ENCODE measurements around the gene BSX. TPM values are rescaled to one million over a fixed set of nuclear protein-coding genes. Genes with fewer than 3 reads are reported as not detected.

BSX gene
- total and polyA plus RNA-seq, 2 experiments from 2014 or later = not detected

DNA sequence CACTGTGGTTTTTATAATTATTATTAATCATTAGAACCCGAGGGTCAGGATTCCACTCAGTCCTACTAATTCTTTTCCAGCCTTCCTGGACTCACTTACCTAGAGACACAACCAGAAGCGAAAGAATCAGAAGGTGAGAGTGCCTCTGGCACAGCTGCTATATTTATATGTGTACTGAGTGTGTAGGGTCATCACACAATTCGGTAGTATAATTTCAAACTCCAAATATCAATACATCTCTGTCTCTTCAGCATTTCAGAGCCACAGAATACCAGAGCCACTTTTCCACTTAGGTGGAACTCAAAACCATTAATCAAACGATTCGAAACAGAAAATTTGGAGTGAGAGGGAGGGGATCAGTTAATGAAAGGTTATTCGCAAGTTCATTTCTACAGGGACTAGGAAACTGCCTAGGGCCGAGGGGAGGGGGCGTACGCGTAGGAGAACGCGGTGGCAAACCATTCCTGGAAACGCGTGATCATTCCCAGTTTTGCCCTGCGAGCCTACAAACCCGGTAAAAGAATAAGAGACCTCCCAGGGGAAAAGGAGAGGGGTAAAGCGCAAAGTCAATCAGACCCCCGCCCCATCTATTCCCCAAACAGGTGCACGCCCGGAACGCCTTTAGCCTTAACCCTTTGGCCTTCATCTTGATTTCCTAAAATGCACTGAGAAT, 5.4 kb downstream of the BSX start:
- Histone ChIP-seq H3K4me1 (ENCODE audit: insufficient read depth) (no peaks in the 10 kb centered on the region), H3K4me2 (ENCODE audit: unreplicated experiment) (no peak overlapping the region), H3K9me3 (ENCODE audit: low read depth) (no peaks in the 10 kb centered on the region), H4K20me1 (ENCODE audit: insufficient read depth) (no peaks in the 10 kb centered on the region), H3K27me3 (replicated peaks; ENCODE audit: insufficient read depth) (peaks cover 89% of the 10 kb centered on the region), H3K9ac (no peak overlapping the region), H3K36me3 (ENCODE audit: low read depth) (no peaks in the 10 kb centered on the region), H3K9me2 (ENCODE audit: insufficient read depth) (no peaks in the 10 kb centered on the region), H2AFZ (no peak overlapping the region), H3K27ac (no peak overlapping the region), H3F3A (ENCODE audit: insufficient read depth) (no peaks in the 10 kb centered on the region), H3K79me2 (ENCODE audit: insufficient read depth) (no peaks in the 10 kb centered on the region), H3K4me3 (no peak overlapping the region)
- TF ChIP-seq EZH2phosphoT487 (IDR thresholded peaks at IDR 0.05; ENCODE audit: insufficient read depth, low read depth) (no peak), EZH2 (IDR thresholded peaks at IDR 0.05; ENCODE audit: insufficient read depth, poor library complexity, severe bottlenecking) (no peak)
- 25 to 26% methylated on average over 21 of the region's 21 CpGs for WGBS, 2 experiments (ENCODE audit: low coverage in 1 of 2, low lambda C conversion rate in 2 of 2, missing lambda C conversion rate in 2 of 2)
- DNase-seq = no peak
- in situ Hi-C loops (cut with MboI) = no loop called here

DNA sequence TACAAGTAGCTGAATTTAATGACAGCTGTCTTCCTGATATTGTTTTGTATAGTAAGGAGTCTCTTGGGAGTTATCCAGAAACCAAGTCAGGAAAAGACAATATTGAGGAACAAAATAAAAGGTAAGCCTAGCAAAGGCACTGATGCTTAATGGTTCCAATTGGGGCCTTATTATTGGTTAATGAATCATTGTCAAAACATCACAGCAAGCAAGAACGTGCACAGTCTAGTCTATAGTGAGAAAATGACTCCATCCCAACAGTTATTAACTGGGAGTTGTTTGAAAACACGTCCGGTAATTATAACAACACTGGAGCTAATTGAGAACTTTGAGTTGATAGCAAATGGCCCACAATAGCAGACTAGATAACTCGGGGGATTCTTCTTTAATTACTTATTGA, 17.7 kb downstream of the BSX start:
- Histone ChIP-seq H4K20me1 (ENCODE audit: insufficient read depth) (no peaks in the 10 kb centered on the region), H3K36me3 (ENCODE audit: low read depth) (no peaks in the 10 kb centered on the region), H3K9me3 (ENCODE audit: low read depth) (no peaks in the 10 kb centered on the region), H2AFZ (no peak overlapping the region), H3K27ac (no peak overlapping the region), H3K27me3 (replicated peaks; ENCODE audit: insufficient read depth) (peaks cover 36% of the 10 kb centered on the region), H3K9me2 (ENCODE audit: insufficient read depth) (no peaks in the 10 kb centered on the region), H3K79me2 (ENCODE audit: insufficient read depth) (no peaks in the 10 kb centered on the region), H3K4me3 (no peak overlapping the region), H3F3A (ENCODE audit: insufficient read depth) (no peaks in the 10 kb centered on the region), H3K4me2 (ENCODE audit: unreplicated experiment) (no peak overlapping the region), H3K9ac (no peak overlapping the region), H3K4me1 (ENCODE audit: insufficient read depth) (no peaks in the 10 kb centered on the region)
- DNase-seq = no peak
- WGBS, 2 experiments (ENCODE audit: low coverage in 1 of 2, low lambda C conversion rate in 2 of 2, missing lambda C conversion rate in 2 of 2) = 45 to 49% methylated on average over 4 of the region's 4 CpGs
- in situ Hi-C loops (cut with MboI) = no loop called here
- TF ChIP-seq EZH2phosphoT487 (IDR thresholded peaks at IDR 0.05; ENCODE audit: insufficient read depth, low read depth) = no peak
- TF ChIP-seq EZH2 (IDR thresholded peaks at IDR 0.05; ENCODE audit: insufficient read depth, poor library complexity, severe bottlenecking) = no peak

DNA sequence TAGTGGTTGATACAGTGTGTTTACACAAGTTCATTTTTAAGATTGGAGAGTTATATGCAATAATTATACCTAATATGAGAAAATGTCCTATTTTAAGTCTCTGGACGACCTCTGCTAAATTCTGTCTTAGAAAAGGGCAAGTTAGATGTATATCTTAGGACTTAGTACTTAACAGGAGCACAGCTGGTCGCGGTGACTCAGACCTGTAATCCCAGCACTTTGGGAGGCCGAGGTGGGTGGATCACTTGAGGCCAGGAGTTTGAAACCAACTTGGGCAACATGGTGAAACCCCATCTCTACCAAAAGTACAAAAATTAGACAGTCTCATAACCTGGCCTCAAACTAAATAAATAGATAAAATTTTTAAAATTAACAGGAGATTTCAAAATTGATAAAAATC, 27.2 kb downstream of the BSX start:
- Histone ChIP-seq H3K4me2 (ENCODE audit: unreplicated experiment) (no peak overlapping the region), H3K27ac (no peak overlapping the region), H2AFZ (no peak overlapping the region), H3K27me3 (replicated peaks; ENCODE audit: insufficient read depth) (no peaks in the 10 kb centered on the region), H3K9me3 (ENCODE audit: low read depth) (no peaks in the 10 kb centered on the region), H3K9ac (no peak overlapping the region), H3K4me3 (no peak overlapping the region), H3K9me2 (ENCODE audit: insufficient read depth) (no peaks in the 10 kb centered on the region), H3K4me1 (ENCODE audit: insufficient read depth) (no peaks in the 10 kb centered on the region), H3K36me3 (ENCODE audit: low read depth) (no peaks in the 10 kb centered on the region), H3K79me2 (ENCODE audit: insufficient read depth) (no peaks in the 10 kb centered on the region), H4K20me1 (ENCODE audit: insufficient read depth) (no peaks in the 10 kb centered on the region), H3F3A (ENCODE audit: insufficient read depth) (no peaks in the 10 kb centered on the region)
- no peak for DNase-seq
- TF ChIP-seq EZH2 (IDR thresholded peaks at IDR 0.05; ENCODE audit: insufficient read depth, poor library complexity, severe bottlenecking) (no peak), EZH2phosphoT487 (IDR thresholded peaks at IDR 0.05; ENCODE audit: insufficient read depth, low read depth) (no peak)
- in situ Hi-C loops (cut with MboI) = no loop called here
- WGBS, 2 experiments (ENCODE audit: low coverage in 1 of 2, low lambda C conversion rate in 2 of 2, missing lambda C conversion rate in 2 of 2) = 95% methylated on average over 4 of the region's 4 CpGs

DNA sequence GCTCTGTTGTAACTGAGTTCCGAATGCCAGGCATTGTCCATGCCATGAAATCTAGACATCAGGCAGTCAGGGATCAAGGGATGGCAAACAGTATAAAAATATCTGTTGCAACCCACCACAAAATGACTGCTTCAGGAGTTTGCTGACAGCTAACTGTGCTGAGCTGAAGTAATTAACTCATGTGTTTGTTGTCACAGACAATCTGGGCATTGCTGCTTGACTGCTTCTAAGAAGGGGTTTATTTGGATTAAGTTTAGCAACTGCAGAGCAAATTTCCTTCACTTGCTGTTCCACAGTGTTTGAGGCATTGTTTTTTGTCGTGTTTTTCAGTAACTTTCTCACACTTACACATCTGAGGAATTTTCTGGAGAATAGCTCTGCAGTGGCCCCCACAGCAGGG, 30.4 kb downstream of the BSX start:
- Histone ChIP-seq H3K9me3 (ENCODE audit: low read depth) (no peaks in the 10 kb centered on the region), H3K27ac (no peak overlapping the region), H3K79me2 (ENCODE audit: insufficient read depth) (no peaks in the 10 kb centered on the region), H3F3A (ENCODE audit: insufficient read depth) (no peaks in the 10 kb centered on the region), H3K27me3 (replicated peaks; ENCODE audit: insufficient read depth) (no peaks in the 10 kb centered on the region), H3K9me2 (ENCODE audit: insufficient read depth) (no peaks in the 10 kb centered on the region), H3K4me3 (no peak overlapping the region), H3K9ac (no peak overlapping the region), H4K20me1 (ENCODE audit: insufficient read depth) (no peaks in the 10 kb centered on the region), H3K36me3 (ENCODE audit: low read depth) (no peaks in the 10 kb centered on the region), H3K4me1 (ENCODE audit: insufficient read depth) (no peaks in the 10 kb centered on the region), H3K4me2 (ENCODE audit: unreplicated experiment) (no peak overlapping the region), H2AFZ (no peak overlapping the region)
- no peak for DNase-seq
- in situ Hi-C loops (cut with MboI) = no loop called here
- WGBS, 2 experiments (ENCODE audit: low coverage in 1 of 2, low lambda C conversion rate in 2 of 2, missing lambda C conversion rate in 2 of 2) = 49 to 54% methylated on average over 2 of the region's 2 CpGs
- no peak for TF ChIP-seq EZH2 (IDR thresholded peaks at IDR 0.05; ENCODE audit: insufficient read depth, poor library complexity, severe bottlenecking)
- no peak for TF ChIP-seq EZH2phosphoT487 (IDR thresholded peaks at IDR 0.05; ENCODE audit: insufficient read depth, low read depth)

Data from GM23248 (cell line).